AML-193 (cell line): Measurements from ENCODE around the gene OXGR1.

ENCODE experiments used
- DNase-seq, 2 experiments: peaks; one replicate each; lab custom pipeline; 2025; lab: John Stamatoyannopoulos, UW

The OXGR1 gene

DNA sequence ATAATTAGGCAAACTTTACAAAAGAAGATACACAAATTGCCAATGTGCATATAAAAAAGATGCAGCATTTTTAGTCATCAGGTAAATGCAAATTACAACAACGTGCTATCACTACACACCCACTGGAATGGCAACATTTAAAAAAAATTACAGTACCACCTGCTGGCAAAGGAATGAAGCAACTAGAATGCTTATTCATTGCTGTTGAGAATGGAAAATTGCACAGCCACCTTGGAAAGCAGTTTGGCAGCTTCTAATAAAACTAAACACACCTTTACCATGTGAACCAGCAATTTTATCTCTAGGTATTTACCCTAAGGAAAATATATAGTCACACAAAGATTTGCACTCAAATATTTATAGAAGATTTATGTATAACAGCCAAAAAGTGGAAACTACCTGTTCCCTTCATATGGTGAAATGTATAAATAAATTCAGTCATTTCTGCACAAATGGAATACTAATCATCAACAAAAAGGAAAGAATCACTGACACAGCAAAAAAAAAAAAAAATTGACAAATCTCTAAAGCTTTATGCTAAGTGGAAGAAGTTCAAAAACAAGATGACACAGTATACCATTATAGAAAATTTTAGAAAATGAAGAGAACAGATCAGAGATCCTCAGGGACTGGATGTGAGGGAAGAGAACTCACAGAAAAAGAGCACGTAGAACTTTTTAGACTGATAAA lies 30.3 kb downstream of the OXGR1 start:
- DNase-seq, result peak in 1 of 2 experiments; percentile 3

DNA sequence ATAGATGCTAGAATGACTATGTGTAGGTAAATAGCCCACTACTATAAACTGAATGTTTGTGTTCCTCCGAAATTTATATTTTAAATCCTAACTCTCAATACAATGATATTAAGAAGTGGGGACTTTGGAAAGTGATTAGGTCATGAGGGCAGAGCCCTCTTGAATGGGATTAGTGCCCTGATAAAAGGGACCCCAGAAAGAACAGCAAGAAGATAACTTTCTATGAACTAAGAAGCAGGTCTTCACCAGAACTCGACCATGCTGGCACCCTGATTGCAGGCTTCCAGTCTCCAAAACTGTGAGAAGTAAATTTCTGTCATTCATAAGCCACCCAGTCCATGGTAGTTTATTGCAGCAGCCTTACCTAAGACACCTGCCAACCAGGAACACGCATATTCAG lies 33.9 kb downstream of the OXGR1 start:
- DNase-seq, result no peak

DNA sequence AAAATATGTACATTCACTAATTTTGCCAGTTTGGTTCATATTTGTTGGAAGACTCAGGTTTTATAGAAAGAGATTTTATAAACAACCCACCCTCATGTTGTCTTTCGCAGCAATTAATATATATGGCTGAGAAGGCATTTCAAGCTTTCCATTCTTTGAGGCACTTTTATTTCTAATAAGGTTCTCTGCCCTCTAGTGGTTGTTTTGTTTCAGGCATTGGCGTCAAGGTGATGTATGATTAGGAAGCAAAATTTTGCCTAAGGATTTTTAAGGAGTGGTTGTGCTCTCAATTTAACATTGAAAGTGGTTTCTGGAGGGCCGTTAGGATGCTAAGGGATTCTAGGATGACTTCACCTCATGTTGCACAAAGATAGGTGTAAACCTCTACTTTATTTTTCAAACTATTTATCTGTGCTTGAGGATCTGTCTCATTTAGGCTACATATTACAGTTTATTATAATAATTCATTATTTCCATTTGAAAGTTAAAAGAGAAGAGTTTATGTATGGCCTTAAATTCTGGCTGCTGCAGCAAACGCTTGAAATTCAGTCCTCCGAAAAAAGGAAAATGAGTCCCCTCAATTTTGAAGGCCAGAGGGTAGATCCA lies 35.9 kb downstream of the OXGR1 start:
- DNase-seq, result peak; percentile 28 to 55

DNA sequence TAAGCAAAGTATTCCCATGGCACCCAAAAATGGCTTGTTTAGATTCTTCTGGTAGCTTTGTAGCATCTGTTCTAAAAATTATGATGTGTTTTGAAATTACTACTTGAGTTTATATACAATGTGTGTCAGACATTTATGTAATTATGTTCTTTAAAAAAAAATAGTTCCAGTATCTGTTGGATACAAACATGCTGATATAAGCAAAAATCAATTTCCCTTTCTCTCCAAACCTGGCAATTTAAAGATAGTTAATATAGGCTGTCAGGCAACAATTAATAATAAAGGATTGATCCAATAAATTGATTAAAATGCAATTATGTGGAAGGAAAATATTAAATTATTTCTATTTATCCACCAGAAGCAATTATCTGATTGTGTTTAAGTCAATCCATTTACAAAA lies 41.7 kb downstream of the OXGR1 start:
- DNase-seq, result no peak

DNA sequence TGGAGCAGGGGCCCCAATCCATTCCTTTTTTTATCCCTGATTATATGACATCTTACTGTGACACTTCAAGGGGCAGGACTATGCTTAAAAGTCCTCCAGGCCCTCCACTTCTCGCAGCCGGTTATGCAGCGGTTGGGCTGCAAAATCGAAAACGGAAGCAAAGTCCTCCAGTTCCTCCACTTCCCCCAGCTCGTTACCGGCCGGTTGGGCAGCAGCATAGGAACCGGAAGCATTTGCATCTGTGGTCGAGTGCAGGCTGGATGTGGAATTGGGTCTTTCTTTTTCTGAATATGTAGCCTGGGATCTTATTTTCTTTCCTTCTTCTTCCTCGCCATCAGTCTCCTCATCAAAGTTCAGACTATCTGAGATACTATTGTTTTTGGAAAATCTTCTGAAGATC lies 46.1 kb downstream of the OXGR1 start:
- DNase-seq, result no peak

DNA sequence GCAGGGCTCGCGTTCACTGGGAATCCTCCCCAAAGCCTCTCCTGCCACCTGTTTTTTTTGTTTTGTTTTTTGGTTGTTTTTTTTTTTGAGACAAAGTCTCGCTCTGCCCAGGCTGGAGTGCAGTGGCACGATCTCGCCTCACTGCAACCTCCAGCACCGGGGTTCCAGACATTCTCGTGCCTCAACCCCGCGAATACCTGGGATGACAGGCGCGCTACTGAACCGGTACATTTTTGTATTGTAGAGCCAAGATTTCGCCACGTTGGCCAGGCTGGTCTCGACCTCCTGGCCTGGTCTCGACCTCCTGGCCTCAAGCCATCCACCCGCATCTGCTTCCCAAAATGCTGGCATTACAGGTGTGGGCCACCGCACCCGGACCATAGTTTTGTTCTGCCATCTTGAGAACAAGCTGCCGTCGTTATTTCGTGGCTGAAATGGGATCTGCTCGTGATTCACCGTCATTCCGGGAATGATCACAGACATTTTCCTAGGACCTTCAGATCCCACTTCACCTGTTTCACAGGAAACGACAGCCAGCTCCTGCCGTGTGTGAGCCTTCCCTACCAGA lies 46.8 kb downstream of the OXGR1 start:
- no peak for DNase-seq

DNA sequence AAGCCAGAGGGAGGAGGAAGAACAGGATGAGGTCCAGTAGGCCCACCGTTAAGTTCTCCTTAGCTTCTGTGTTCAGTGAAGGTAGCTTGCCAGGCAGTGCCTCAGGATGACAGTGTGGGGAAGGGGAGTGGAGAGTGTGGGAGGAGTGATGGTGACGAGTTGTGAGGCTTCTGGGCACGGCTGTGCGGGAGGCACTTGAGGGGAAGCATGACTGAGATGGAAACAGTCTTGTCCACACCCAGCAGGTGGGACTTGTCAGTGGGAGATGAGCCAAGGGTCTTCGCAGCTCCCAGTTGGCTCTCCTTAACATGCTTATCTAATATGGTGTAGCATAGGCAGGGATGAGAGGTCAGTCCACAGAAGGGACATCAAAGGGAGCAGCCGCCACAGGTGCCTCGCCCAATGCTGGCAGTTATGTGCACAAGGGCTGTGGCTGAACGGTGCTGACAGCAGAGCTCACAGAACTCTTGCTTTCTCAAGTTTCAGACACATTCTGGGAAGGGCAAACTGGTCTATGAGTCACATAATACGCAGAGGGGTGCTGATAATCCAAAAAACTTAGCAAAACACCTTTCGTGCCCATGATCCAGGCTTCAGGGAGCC lies 47.5 kb downstream of the OXGR1 start:
- no peak for DNase-seq

DNA sequence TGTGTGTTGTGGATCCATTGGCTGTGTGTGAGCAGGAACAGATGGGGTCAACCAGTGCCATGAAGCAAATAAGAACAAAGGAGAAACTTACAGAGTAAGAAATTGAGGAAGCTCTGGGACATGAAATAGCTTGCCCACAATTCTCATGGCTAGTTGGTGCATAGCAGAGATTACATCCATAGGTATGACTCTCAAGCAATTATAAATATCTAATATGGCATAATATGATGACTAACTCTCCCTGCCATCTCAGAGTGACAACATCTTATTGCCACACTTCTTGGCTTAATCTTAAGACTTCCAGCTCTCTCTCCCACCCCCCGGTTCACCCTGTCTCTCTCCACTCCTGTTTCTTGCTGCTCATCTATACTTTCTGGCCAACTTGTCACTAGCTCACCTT lies 53.3 kb downstream of the OXGR1 start:
- no peak for DNase-seq

DNA sequence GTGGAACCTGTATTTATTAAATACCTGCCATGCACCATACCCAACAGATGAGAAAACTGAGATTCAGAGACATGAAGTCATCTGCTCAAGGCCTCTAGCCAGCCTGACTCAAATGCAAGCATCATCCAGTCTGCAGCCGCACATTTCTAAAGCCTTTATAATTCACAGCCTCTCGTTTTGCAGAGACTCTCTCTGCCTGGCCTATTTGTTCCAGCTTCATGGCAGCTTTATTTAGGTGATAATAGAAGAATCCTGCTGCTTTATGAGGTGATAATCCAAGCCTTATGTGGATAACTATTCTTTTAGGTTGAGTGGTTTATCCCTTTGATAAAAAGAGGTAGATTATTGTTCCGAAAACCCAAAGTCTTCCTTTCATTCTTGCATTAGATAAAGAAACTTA lies 58.4 kb downstream of the OXGR1 start:
- no peak for DNase-seq
